HUES64 (cell line): ENCODE results near the gene PUSL1.
"Not testable (repeated sequence)": the region's sequence is repeated elsewhere in the genome, so short reads cannot be mapped to it uniquely, and the experiment has no call there.

Source experiments
- H3K27ac ChIP-seq: 2 replicates; pipeline ENCODE4 v1.7.0; 2013; ENCODE audit warnings: low read depth, low read length, inconsistent platforms
- H3K27me3 ChIP-seq: 2 replicates; pipeline ENCODE4 v1.6.1; 2013; ENCODE audit warnings: mild to moderate bottlenecking, low read length; ENCODE audit not compliant: insufficient read depth
- H3K36me3 ChIP-seq: 2 replicates; pipeline ENCODE4 v1.6.1; 2013; ENCODE audit warnings: mild to moderate bottlenecking, low read length; ENCODE audit not compliant: insufficient read depth
- H3K4me1 ChIP-seq: 2 replicates; pipeline ENCODE4 v1.6.1; 2013; ENCODE audit warnings: mild to moderate bottlenecking, low read length, moderate library complexity; ENCODE audit not compliant: insufficient read depth
- H3K4me3 ChIP-seq: 2 replicates; pipeline ENCODE4 v1.5.1; 2013; ENCODE audit warnings: mild to moderate bottlenecking, low read length, moderate library complexity
- H3K9ac ChIP-seq: 2 replicates; pipeline ENCODE4 v1.6.1; 2013; ENCODE audit warnings: mild to moderate bottlenecking, low read depth, low read length
- H3K9me3 ChIP-seq: 2 replicates; pipeline ENCODE4 v1.6.1; 2013; ENCODE audit warnings: low read depth, low read length; ENCODE audit not compliant: insufficient read depth
- WGBS: fragments of 150-250, 120-280 bp; methylation state at CpG from one replicate; pipeline ENCODE4 v1.1.7; 2013; ENCODE audit warnings: missing lambda C conversion rate; 5-methylcytosine and 5-hydroxymethylcytosine counted together

The PUSL1 gene

DNA sequence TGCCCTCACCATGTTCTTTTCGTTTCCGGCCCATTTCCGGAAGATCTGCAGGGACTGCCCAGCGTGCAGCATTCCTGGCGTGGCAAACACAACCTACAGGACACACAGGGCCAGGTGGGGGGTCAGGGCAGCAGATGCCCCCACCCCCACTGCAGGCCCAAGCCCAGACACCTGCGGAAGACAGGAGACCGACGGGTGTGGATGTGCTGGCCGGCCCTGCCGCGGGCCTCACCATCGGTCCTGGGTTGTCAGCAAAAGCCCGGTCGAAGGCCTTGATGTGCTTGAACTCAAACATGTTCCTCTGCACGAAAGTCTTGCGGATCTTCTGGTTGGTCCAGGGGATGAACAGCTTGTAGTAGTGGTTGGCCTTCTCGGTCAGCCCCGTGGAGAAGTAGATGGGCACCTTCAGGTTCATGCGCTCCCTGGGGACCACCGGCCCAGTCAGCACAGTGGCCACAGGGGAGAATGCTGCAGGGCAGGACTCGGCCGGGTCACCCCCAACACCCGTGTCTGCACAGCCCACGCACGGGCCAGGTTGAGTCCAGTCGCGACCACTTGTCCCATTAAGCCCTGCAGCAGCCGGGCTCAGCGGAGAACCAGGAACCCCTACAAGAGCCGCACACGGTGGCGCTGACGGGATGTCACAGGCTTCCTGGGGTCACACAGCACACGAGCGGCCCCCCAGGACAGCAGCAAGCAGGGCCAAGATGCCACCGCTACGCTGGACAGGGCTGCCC, 5.3 kb downstream of the PUSL1 start:
- no peak overlapping the region for H3K4me3 ChIP-seq
- peaks cover 63% of the 10 kb centered on the region for H3K36me3 ChIP-seq
- H3K4me1 ChIP-seq: peaks cover 11% of the 10 kb centered on the region
- H3K9me3 ChIP-seq: no peaks in the 10 kb centered on the region
- no peaks in the 10 kb centered on the region for H3K27me3 ChIP-seq
- H3K27ac ChIP-seq: no peak overlapping the region
- H3K9ac ChIP-seq: no peak overlapping the region
- 94% methylated on average over 37 of the region's 37 CpGs for WGBS

DNA sequence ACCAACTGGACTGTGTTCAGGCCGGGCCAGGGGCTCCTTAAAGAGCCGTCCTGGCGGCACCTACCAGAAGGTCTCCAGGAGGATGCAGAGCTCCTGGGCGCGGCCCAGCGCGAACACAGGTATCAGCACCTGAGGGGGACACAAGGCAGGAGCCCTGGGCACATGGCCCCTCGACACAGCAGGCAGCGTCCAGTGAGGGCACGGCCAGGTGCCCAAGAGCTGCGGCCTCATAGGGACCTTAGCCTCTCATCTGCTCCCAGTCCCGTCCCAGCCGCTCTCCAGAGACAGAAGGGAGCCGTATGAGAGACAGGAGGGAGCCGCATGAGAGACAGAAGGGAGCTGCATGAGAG, 5.8 kb downstream of the PUSL1 start:
- Histone ChIP-seq H3K27ac (no peak overlapping the region), H3K9ac (no peak overlapping the region), H3K4me3 (no peak overlapping the region), H3K4me1 (peaks cover 11% of the 10 kb centered on the region), H3K9me3 (no peaks in the 10 kb centered on the region), H3K27me3 (no peaks in the 10 kb centered on the region), H3K36me3 (peaks cover 68% of the 10 kb centered on the region)
- WGBS: 95% methylated on average over 15 of the region's 15 CpGs

DNA sequence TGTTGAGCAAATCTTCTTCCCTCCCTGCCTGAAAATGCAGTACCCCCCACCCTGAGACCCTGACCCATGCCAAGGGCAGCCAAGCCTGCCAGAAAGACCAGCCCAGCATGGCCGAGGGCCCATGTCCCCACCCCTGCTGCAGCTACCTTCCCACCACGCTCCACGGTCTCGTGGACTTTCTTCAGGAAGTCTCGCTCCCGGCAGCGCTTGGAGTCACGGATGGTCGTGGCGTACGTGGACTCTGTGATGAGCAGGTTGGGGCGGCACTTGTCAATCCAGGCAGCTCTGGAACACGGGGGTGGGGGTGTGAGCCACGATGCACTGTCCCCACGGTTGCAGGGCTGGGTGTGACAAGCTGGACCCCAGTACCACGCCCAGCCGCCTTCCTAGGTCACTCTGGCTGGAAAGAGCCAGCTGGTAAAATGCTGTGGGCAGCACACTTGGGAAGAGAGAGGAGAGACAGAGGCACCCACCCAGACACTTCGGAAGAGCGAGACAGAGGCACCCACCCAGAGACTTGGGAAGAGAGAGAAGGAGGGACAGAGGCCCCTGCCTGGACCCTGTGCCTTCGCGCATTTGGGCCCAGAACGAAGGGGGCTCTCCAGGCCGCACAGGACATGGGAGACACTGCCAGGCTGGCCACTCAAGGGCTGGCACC, 6.4 kb downstream of the PUSL1 start:
- peaks cover 73% of the 10 kb centered on the region for H3K36me3 ChIP-seq
- H3K4me1 ChIP-seq: peaks cover 11% of the 10 kb centered on the region
- no peaks in the 10 kb centered on the region for H3K27me3 ChIP-seq
- H3K9ac ChIP-seq: peak overlapping the region; percentile 73
- 0 out of 2 replicates have a peak overlapping the region, but pooled peaks have one; percentile 23 for H3K4me3 ChIP-seq
- no peaks in the 10 kb centered on the region for H3K9me3 ChIP-seq
- H3K27ac ChIP-seq: peak overlapping the region; percentile 86
- 95% methylated on average over 23 of the region's 23 CpGs for WGBS

DNA sequence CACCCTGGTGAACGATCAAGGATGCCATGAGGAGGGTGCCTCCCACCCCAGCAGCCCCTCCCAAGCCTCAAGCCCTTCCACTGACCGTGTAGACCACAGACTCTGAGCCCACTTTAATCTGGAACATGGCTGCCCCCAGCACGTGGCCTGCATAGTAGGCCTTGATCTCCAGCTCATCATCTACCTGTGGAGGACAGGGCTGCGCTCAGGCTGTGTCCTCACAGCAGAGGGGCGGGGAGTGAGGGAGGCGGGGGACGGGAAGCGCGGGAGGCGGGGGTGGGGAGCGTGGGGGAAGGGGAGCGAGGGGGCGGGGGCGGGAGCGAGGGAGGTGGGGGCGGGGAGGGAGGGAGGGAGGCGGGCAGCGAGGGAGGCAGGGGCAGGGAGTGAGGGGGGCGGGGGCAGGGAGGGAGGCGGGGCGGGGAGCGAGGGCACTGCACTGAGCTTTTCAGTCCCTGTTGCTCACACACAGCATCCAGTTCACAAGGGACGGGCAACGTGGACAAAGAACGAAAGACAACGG, 7.1 kb downstream of the PUSL1 start:
- Histone ChIP-seq H3K27ac (peak overlapping the region; percentile 86), H3K4me1 (peaks cover 11% of the 10 kb centered on the region), H3K9ac (peak overlapping the region; percentile 73), H3K27me3 (no peaks in the 10 kb centered on the region), H3K9me3 (no peaks in the 10 kb centered on the region), H3K4me3 (peak overlapping the region; percentile 23; the same call in 1 of the 2 replicates), H3K36me3 (peaks cover 67% of the 10 kb centered on the region)
- 20% methylated on average over 9 of the region's 26 CpGs for WGBS

DNA sequence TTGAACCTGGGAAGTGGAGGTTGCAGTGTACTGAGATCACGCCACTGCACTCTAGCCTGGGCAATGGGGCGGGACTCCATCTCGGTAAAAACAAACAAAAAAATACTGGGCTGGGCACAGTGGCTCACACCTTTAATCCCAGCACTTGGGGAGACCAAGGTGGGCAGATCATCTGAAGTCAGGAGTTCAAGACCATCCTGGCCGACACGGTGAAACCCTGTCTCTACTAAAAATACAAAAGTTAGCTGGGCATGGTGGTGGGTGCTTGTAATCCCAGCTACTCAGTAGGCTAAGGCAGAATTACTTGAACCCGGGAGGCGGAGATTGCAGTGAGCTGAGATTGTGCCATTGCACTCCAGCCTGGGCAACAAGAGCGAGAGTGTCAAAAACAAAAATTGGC, 7.8 kb downstream of the PUSL1 start:
- H3K27ac ChIP-seq, H3K4me3 ChIP-seq, H3K9ac ChIP-seq, H3K9me3 ChIP-seq, H3K27me3 ChIP-seq: not testable (repeated sequence)
- Histone ChIP-seq H3K4me1 (peaks cover 11% of the 10 kb centered on the region), H3K36me3 (peaks cover 65% of the 10 kb centered on the region)
- 91% methylated on average over 8 of the region's 8 CpGs for WGBS

DNA sequence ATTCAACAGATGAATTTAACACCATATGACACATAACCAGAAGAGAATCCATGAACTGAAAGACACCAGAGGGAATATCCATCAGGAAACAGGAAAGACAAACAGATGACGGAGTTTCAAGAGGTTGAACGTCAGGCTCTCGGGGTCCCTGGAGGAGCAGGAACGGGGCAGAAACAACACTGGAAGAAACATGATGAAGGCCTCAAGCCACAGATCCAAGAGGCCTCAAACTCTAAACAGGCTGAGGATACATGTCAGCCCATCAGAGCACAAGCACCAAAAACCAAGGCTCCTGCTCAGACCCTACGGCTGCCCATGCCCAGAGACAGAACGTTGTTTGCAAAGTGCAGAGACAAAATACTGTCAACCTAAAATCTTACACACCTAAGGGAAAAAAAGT, 9.0 kb downstream of the PUSL1 start:
- no peak overlapping the region for H3K27ac ChIP-seq
- peaks cover 11% of the 10 kb centered on the region for H3K4me1 ChIP-seq
- no peak overlapping the region for H3K9ac ChIP-seq
- no peaks in the 10 kb centered on the region for H3K9me3 ChIP-seq
- H3K4me3 ChIP-seq: no peak overlapping the region
- no peaks in the 10 kb centered on the region for H3K27me3 ChIP-seq
- peaks cover 55% of the 10 kb centered on the region for H3K36me3 ChIP-seq
- 94% methylated on average over 6 of the region's 6 CpGs for WGBS

DNA sequence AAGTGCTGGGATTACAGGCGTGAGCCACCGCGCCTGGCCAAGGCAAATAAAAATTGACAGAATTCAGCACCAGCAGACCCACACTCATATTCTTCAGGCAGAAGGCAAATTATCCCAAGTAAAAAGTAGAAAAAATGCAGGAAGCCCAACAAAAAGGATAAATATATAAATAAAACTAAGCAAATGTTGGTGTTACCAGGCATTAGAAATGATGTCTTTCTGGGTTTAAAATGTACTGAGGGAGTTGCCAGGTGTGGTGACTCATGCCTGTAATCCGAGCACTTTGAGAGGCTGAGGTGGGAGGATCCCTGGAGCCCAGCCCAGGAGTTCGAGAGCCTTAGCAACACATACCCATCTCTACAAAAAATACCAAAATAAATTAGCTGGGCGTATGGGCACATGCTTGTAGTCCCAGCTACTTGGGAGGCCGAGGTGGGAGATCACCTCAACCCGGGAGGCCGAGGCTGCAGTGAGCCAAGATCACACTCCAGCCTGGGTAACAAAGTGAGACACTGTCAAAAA, 9.8 kb downstream of the PUSL1 start:
- Histone ChIP-seq H3K27ac (no peak overlapping the region), H3K27me3 (no peaks in the 10 kb centered on the region), H3K9me3 (no peaks in the 10 kb centered on the region), H3K4me3 (no peak overlapping the region), H3K36me3 (peaks cover 47% of the 10 kb centered on the region), H3K4me1 (peaks cover 11% of the 10 kb centered on the region), H3K9ac (no peak overlapping the region)
- 92% methylated on average over 9 of the region's 9 CpGs for WGBS

DNA sequence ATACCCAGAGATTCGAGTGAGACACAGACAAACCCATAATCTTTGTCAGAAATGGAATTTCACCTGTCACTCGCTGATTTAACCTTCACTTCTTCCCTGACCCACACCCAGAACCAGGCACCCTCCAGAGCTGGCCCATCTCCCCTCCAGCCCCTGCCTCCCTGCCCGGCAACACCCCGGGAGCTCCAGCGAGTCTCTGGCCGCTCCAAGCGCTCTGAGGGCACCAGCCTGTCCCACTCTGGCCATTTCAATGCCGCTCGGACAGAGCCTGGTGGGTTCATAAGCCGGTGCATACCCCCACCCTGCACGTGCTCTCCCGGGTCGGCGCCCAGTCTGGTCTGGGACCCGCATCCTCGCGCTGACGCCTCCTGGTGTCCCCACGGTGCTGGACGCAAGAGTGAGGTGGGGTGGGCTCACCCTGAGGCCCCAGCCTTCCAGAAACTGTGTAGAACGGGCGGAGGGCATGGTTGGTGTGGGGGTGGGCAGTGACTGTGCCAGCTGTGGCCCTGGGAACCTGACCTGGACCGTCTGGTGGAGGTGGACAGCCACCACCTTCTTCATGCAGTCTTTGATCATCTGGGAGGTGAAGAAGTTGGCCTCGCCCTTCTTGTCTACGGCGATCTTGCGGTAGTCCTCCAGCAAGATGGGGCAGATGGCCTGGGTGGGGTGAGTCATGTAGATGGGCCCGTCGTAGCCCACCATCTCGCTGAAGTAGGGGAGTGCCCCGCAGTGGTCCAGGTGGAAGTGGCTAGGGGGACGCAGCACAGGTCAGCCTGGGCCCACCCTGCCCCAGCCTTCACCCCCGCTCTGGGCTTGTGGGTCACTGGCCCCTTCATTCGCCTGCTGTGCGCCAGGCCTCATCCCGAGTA, 10.6 kb downstream of the PUSL1 start:
- Histone ChIP-seq H3K9me3 (no peaks in the 10 kb centered on the region), H3K9ac (no peak overlapping the region), H3K4me3 (no peak overlapping the region), H3K27ac (no peak overlapping the region), H3K36me3 (peaks cover 39% of the 10 kb centered on the region), H3K27me3 (no peaks in the 10 kb centered on the region), H3K4me1 (peaks cover 11% of the 10 kb centered on the region)
- WGBS: 92% methylated on average over 36 of the region's 36 CpGs

DNA sequence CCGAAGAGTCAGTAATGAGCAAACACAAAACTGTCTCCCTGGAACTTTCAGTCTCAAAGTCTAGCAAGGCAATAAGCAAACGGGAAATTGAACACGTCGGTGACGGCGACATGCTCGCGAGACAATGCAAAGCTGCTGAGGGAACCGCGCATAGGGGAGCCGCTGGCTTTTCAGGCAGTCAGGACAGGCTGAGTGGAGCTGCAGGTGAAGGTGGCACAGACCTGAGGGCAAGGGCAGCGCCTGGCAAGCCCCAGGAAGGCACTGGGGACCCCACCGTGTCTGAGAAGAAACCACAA, 11.2 kb downstream of the PUSL1 start:
- 95% methylated on average over 13 of the region's 13 CpGs for WGBS
- Histone ChIP-seq H3K4me1 (peaks cover 11% of the 10 kb centered on the region), H3K4me3 (no peak overlapping the region), H3K36me3 (peaks cover 33% of the 10 kb centered on the region), H3K9me3 (no peaks in the 10 kb centered on the region), H3K27me3 (no peaks in the 10 kb centered on the region), H3K9ac (no peak overlapping the region), H3K27ac (no peak overlapping the region)

DNA sequence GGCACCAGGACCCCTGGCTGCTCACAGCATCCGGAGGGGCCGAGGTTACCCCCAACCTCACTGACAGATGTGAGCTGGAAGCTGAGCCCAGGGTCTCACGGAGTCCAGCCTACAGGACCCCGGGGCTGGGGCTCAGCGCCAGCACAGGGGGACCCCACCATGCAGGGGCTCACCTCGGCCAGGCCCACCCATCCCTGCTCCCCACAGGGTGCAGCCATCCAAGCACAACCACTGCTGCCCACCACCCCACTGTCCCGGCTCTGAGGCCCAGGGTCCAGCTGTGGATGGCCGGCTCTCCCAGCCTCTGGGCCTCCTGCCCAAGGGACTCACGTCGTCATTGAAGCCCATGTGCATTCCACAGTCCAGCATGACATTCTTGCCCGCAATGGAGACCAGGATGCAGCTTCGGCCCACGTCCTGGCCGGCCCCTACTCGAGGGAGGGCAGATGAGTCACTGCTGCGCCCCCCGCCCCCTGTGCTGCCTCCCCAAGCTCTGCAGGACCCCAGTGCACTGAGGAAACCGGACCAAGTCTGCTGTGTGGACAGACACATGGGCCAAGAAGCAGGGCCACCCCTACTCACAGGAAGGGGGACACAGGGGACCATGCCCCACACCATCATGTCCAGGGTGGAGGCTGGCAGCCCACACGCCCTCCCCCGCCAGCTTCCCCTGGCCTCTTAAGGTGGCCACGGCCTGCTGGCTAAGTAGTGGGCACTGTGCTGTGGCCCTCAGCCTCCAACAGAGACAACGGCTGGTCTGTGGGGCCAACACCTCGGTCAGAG, 12.5 kb downstream of the PUSL1 start:
- WGBS: 94% methylated on average over 23 of the region's 23 CpGs
- peaks cover 30% of the 10 kb centered on the region for H3K36me3 ChIP-seq

More for the DNA sequence above, 12.5 kb downstream of the PUSL1 start:
- Histone ChIP-seq H3K9me3 (no peaks in the 10 kb centered on the region), H3K27me3 (no peaks in the 10 kb centered on the region), H3K9ac (no peak overlapping the region), H3K4me1 (peaks cover 11% of the 10 kb centered on the region), H3K4me3 (no peak overlapping the region), H3K27ac (no peak overlapping the region)
